ENCODE measurements around the gene ANKS1B. TPM values are rescaled to one million over a fixed set of nuclear protein-coding genes. Genes with fewer than 3 reads are reported as not detected.

Gene ANKS1B
- total RNA-seq, 4 donors from 2014 or later: 34.5 to 81.9 (median 71.1) TPM

GRCh38 chr12:99772274-99772673 is 212.5 kb downstream of the ANKS1B start:
- DNase-seq: no peak
- Histone ChIP-seq H3K36me3 (no peaks in the 10 kb centered on the region), H3K4me1 (no peaks in the 10 kb centered on the region), H3K27ac (no peak overlapping the region), H3K9me3 (no peaks in the 10 kb centered on the region), H3K27me3 (no peaks in the 10 kb centered on the region), H3K4me3 (replicated peaks in 1 of 3) (no peak overlapping the region)
- 73 to 84% methylated on average over 3 of the region's 3 CpGs for WGBS, 2 donors
- intact Hi-C loops (cut with DNase I): no loop called here
- no peak for TF ChIP-seq POLR2A (IDR thresholded peaks at IDR 0.05)
- TF ChIP-seq CTCF (IDR thresholded peaks at IDR 0.05): no peak

DNA sequence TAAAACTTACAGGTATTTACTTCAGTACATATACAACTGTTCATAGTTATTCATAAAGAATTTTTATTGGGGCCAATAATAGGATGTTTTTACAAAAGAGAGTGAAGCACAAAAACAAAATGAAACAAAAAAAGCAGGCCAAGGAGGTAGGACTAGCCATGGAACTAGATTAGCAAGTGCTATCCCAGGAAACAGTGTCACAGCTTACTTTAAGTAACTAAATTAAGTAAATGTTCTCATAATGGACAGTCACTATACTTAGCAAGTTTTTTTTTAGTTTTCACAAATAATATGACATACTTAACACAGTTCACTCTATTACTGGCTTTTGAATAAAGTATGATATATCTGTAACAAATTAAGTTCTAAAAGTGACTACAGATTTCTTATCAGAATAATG is 213.1 kb downstream of the ANKS1B start:
- no peaks in the 10 kb centered on the region for H3K27me3 ChIP-seq
- no peaks in the 10 kb centered on the region for H3K9me3 ChIP-seq
- H3K4me1 ChIP-seq: no peaks in the 10 kb centered on the region
- H3K36me3 ChIP-seq: no peaks in the 10 kb centered on the region
- TF ChIP-seq POLR2A (IDR thresholded peaks at IDR 0.05) (no peak), CTCF (IDR thresholded peaks at IDR 0.05) (no peak)
- no peak for DNase-seq
- intact Hi-C loops (cut with DNase I): no loop called here
- H3K27ac ChIP-seq: no peak overlapping the region
- no peak overlapping the region for H3K4me3 ChIP-seq (replicated peaks in 1 of 3)

DNA sequence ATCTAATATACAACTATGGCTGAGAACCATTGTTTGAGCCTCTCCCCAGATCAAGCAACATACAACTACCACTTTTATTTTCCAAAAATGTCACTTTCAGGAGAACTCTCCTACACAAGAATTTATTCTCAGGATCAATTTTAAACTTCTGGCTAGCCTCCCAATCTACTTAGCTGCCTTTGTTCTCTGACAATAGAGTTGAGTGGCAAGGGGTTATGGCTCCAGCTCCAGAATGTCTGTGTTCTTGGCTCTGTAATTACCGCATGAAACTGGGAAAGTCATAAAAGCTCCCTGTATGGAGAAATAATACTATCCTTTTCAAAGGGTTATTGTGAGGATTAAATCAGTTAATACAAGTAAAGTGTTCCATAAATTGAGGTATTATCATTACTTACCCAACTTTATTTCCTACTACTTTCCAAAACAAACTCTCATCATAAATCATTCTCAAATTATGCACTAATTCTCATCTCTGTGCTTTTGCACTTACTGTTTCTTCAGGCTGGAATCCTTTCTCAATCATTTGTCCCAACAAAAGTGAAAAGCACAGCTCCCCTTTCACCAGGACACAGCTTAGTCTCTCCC is 215.2 kb downstream of the ANKS1B start:
- WGBS, 2 donors: 82 to 94% methylated on average over 1 of the region's 1 CpG
- H3K27ac ChIP-seq: no peak overlapping the region
- H3K36me3 ChIP-seq: no peaks in the 10 kb centered on the region
- no peaks in the 10 kb centered on the region for H3K9me3 ChIP-seq
- no peak for TF ChIP-seq CTCF (IDR thresholded peaks at IDR 0.05)
- no peak for TF ChIP-seq POLR2A (IDR thresholded peaks at IDR 0.05)
- no peaks in the 10 kb centered on the region for H3K27me3 ChIP-seq
- intact Hi-C loops (cut with DNase I): loop anchor here (10.0 kb wide), 1 partner anchor 725 kb away; no protein-coding TSS in a partner anchor
- H3K4me1 ChIP-seq: no peaks in the 10 kb centered on the region
- DNase-seq: no peak
- no peak overlapping the region for H3K4me3 ChIP-seq (replicated peaks in 1 of 3)

DNA sequence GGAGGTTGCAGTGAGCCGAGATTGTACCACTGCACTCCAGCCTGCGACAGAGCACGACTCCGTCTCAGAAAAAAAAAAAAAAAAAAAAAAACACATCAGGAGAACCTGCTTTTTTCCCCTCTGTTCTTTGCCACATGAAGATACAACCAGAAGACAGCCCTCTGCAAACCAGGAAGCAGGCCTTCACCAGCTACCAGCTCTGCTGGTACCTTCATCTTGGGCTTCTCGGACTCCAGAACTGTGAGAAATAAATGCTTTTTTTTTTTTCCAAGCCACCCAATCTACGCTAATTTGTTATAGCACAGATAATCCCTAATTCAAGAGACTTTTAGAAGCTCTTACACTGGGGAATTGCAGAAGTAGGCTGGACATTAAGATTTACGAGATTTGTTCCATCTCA is 216.0 kb downstream of the ANKS1B start:
- H3K4me1 ChIP-seq: no peaks in the 10 kb centered on the region
- WGBS, 2 donors: 85 to 87% methylated on average over 7 of the region's 7 CpGs
- H3K27me3 ChIP-seq: no peaks in the 10 kb centered on the region
- intact Hi-C loops (cut with DNase I): loop anchor here (10.0 kb wide), 1 partner anchor 724 kb away; no protein-coding TSS in a partner anchor
- no peak overlapping the region for H3K27ac ChIP-seq
- H3K4me3 ChIP-seq (replicated peaks in 1 of 3): no peak overlapping the region
- no peaks in the 10 kb centered on the region for H3K9me3 ChIP-seq
- no peak for DNase-seq
- no peak for TF ChIP-seq POLR2A (IDR thresholded peaks at IDR 0.05)
- no peak for TF ChIP-seq CTCF (IDR thresholded peaks at IDR 0.05)
- H3K36me3 ChIP-seq: no peaks in the 10 kb centered on the region

DNA sequence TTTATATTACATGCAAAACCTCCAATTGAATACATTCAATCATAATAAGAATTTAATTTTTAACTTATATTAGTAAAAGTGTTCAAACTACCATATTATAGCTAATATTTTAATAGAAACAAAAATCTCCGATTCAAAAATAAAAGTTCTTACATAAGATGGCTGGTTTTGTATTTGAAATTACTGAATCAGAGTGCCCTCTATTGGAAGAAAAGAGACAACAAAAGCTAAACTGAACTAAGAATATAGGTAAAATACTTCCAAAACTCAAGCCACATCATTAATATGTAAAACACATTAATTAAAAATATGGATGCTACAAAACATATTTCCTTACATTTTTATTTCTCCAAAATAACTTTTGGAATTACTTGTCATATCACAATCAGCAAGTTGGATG is 216.9 kb downstream of the ANKS1B start:
- Histone ChIP-seq H3K27ac (no peak overlapping the region), H3K36me3 (no peaks in the 10 kb centered on the region), H3K9me3 (no peaks in the 10 kb centered on the region), H3K27me3 (no peaks in the 10 kb centered on the region), H3K4me3 (replicated peaks in 1 of 3) (no peak overlapping the region), H3K4me1 (no peaks in the 10 kb centered on the region)
- intact Hi-C loops (cut with DNase I): loop anchor here (10.0 kb wide), 1 partner anchor 723 kb away; no protein-coding TSS in a partner anchor
- DNase-seq: no peak
- peak in 3 of 6 experiments; percentile 56 to 74 (median 62) for TF ChIP-seq CTCF (IDR thresholded peaks at IDR 0.05)
- no peak for TF ChIP-seq POLR2A (IDR thresholded peaks at IDR 0.05)
- 12 to 13% methylated on average over 1 of the region's 1 CpG for WGBS, 2 donors

All from thyroid gland (tissue), 4 donors.